Type B pancreatic cell (in vitro differentiated cells): ENCODE data around the gene NAA15. TPM values are rescaled to one million over a fixed set of nuclear protein-coding genes. Genes with fewer than 3 reads are reported as not detected.

Experiments
- DNase-seq: peaks from one replicate; pipeline ENCODE4 v3.0.0; 2021; ENCODE audit warnings: mixed read lengths; ENCODE audit not compliant: unreplicated experiment; ENCODE audit errors: extremely low spot score
- H3K27ac Mint-ChIP-seq: 2 replicates; pipeline ENCODE4 v1.8.0; 2021; ENCODE audit warnings: mild to moderate bottlenecking, mixed read lengths
- H3K27me3 Mint-ChIP-seq: 2 replicates; pipeline ENCODE4 v1.8.0; 2021; ENCODE audit warnings: mixed read lengths
- H3K36me3 Mint-ChIP-seq: 2 replicates; pipeline ENCODE4 v1.8.0; 2021; ENCODE audit warnings: mixed read lengths
- H3K4me1 Mint-ChIP-seq: one replicate; pipeline ENCODE4 v1.8.0; 2021; ENCODE audit warnings: mixed read lengths; ENCODE audit not compliant: unreplicated experiment
- H3K4me3 Mint-ChIP-seq: 2 replicates; pipeline ENCODE4 v1.8.0; 2021; ENCODE audit warnings: mild to moderate bottlenecking, mixed read lengths
- H3K9me3 Mint-ChIP-seq: 2 replicates; pipeline ENCODE4 v1.8.0; 2021; ENCODE audit warnings: mixed read lengths
- total RNA-seq: library from RNA; stranded (reverse); gene quantifications from 2 replicates; pipeline ENCODE4 v1.2.1, GENCODE V29; 2021; ENCODE audit warnings: low replicate concordance
- TF ChIP-seq, protein P1 (sequence below): fragments of 200-600 bp; sonication (generic); conservative IDR thresholded peaks from 2 replicates; pipeline ENCODE4 v1.5.0; 2021; ENCODE audit warnings: antibody characterized with exemption, mild to moderate bottlenecking

Gene NAA15
- total RNA-seq, 1 donor from 2014 or later: 61.2 TPM

- no peak overlapping the region for H3K4me3 Mint-ChIP-seq
- DNase-seq: no peak
- H3K27me3 Mint-ChIP-seq: peaks cover under 1% of the 10 kb centered on the region
- TF ChIP-seq, protein P1, sequence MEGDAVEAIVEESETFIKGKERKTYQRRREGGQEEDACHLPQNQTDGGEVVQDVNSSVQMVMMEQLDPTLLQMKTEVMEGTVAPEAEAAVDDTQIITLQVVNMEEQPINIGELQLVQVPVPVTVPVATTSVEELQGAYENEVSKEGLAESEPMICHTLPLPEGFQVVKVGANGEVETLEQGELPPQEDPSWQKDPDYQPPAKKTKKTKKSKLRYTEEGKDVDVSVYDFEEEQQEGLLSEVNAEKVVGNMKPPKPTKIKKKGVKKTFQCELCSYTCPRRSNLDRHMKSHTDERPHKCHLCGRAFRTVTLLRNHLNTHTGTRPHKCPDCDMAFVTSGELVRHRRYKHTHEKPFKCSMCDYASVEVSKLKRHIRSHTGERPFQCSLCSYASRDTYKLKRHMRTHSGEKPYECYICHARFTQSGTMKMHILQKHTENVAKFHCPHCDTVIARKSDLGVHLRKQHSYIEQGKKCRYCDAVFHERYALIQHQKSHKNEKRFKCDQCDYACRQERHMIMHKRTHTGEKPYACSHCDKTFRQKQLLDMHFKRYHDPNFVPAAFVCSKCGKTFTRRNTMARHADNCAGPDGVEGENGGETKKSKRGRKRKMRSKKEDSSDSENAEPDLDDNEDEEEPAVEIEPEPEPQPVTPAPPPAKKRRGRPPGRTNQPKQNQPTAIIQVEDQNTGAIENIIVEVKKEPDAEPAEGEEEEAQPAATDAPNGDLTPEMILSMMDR: no peak
- H3K27ac Mint-ChIP-seq: no peak overlapping the region
- no peaks in the 10 kb centered on the region for H3K9me3 Mint-ChIP-seq
- peaks cover 8% of the 10 kb centered on the region for H3K36me3 Mint-ChIP-seq
- H3K4me1 Mint-ChIP-seq: no peaks in the 10 kb centered on the region
Observed at GRCh38 chr4:139286186-139286698, 15.1 kb upstream of the NAA15 start.

DNA sequence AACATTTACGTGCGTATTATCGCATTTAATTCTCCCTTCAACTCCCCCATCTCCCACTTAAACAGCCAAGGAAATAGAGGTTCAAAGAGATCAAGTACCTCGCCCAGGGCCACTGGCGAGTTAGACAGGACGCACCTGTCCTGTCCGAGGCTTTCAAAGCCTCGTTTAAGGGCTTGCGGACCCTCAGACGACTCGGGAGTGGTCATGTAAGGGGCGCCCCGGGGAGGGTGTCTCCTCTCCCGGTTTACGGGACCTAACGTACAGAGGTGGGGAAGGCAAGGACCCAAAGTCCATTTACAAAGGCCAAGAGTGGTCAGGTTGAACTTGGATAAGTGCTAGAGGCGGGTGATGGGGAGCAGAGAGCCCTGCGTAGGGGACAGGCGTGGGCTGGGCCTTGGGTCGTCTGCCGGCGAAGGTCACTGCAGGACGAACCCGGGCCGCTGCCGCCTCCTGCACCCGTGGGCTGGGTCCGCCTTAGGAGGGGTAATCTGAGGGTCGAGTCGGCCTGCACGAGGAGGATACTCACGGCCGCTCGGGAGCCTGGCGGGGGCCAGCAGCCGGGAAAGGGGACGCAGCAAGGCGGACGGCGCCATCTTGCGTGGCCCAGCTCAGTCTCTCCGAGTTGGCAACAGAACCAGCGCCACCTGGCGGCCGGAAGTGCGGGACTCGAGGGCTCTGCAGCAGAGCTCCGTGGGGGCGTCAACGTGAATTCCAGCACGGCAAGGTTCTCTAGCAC is 5.9 kb upstream of the NAA15 start:
- Mint-ChIP-seq H3K9me3 (no peaks in the 10 kb centered on the region), H3K27me3 (no peaks in the 10 kb centered on the region), H3K4me1 (peaks cover 9% of the 10 kb centered on the region), H3K27ac (peak overlapping the region; percentile 95), H3K4me3 (peak overlapping the region; percentile 97), H3K36me3 (peaks cover 4% of the 10 kb centered on the region)
- peak; percentile 98 for DNase-seq
- TF ChIP-seq, protein P1: peak; percentile 98

DNA sequence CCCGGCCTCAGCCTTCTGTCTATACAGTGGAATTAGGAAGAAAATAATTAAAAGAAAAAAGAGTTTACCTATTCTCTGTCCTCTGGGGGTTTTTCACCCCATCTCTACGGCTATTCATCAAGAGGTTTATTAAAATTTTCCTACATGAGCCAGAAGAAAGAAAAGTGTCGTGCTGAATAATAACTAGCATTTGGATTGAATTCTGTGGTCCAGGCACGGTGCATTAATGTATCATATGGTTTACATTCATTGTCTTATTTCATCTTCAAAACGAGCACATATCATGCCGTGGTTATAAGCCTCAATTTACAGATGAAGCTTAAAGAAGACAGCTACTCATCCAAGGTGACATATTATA is 5.4 kb upstream of the NAA15 start:
- H3K27me3 Mint-ChIP-seq: no peaks in the 10 kb centered on the region
- peak overlapping the region; percentile 95 for H3K27ac Mint-ChIP-seq
- H3K9me3 Mint-ChIP-seq: no peaks in the 10 kb centered on the region
- peak overlapping the region; percentile 97 for H3K4me3 Mint-ChIP-seq
- peaks cover 14% of the 10 kb centered on the region for H3K4me1 Mint-ChIP-seq
- DNase-seq: no peak
- H3K36me3 Mint-ChIP-seq: peaks cover 4% of the 10 kb centered on the region
- TF ChIP-seq, protein P1: no peak

DNA sequence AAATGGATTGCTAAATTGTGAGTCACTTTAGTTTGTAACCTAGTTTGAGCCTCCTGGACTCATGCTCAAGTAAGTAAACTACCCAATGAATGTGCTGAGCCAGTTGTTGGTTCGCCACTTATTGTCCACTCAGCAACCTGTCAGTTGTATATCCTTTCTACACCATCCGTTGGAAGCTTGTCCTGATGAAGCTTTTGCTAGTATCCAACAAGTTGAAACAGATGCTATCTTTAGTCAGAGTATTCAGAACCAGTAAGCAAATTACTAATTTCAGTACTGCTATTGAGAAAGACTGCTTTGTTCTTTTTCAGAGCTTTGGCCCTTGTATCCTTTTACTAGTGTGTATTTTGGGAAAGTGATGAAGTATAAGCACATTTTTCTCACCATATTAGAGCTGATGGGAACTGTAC is 4.3 kb upstream of the NAA15 start:
- H3K9me3 Mint-ChIP-seq: no peaks in the 10 kb centered on the region
- H3K27me3 Mint-ChIP-seq: no peaks in the 10 kb centered on the region

DNA sequence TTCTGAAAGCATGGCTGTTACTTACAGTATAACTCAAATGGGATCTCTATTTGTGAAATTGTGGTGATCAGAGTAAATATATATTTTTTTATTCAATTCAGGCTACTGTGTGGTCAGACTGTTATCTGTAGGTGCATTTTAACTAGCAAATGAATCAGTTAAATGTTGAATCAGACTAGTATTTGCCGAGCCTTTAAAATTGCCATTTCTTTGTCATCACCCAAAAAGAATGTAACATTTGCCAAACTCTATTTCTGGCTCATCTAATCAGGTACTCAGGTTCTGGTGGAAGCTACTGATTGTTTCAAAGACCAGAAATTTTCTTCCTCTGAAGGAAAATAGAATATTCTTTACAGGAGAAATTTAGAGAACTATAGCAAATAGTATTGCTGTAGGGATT is 1.8 kb upstream of the NAA15 start:
- peak overlapping the region; percentile 100 for H3K4me3 Mint-ChIP-seq
- H3K27me3 Mint-ChIP-seq: no peaks in the 10 kb centered on the region
- DNase-seq: no peak
- no peaks in the 10 kb centered on the region for H3K9me3 Mint-ChIP-seq
- H3K4me1 Mint-ChIP-seq: peaks cover 21% of the 10 kb centered on the region
- H3K27ac Mint-ChIP-seq: peak overlapping the region; percentile 100
- H3K36me3 Mint-ChIP-seq: peaks cover 8% of the 10 kb centered on the region
- TF ChIP-seq, protein P1: no peak

More for the DNA sequence above, 4.3 kb upstream of the NAA15 start:
- TF ChIP-seq, protein P1: no peak
- no peak overlapping the region for H3K4me3 Mint-ChIP-seq
- no peak overlapping the region for H3K27ac Mint-ChIP-seq
- peaks cover 4% of the 10 kb centered on the region for H3K36me3 Mint-ChIP-seq
- no peak for DNase-seq
- peaks cover 17% of the 10 kb centered on the region for H3K4me1 Mint-ChIP-seq
